ENCODE results near the gene STK32C.

GRCh38 chr10:132299371-132300336, 8.1 kb downstream of the STK32C start:
- no peak for TF ChIP-seq CTCF (IDR thresholded peaks at IDR 0.05)
- TF ChIP-seq POLR2A (IDR thresholded peaks at IDR 0.05) = no peak

Data from right lobe of liver (tissue), 4 donors.